ENCODE measurements around the gene FAM47B. TPM values are rescaled to one million over a fixed set of nuclear protein-coding genes. Genes with fewer than 3 reads are reported as not detected.

The FAM47B gene
- total RNA-seq, 2 experiments from 2014 or later = not detected

DNA sequence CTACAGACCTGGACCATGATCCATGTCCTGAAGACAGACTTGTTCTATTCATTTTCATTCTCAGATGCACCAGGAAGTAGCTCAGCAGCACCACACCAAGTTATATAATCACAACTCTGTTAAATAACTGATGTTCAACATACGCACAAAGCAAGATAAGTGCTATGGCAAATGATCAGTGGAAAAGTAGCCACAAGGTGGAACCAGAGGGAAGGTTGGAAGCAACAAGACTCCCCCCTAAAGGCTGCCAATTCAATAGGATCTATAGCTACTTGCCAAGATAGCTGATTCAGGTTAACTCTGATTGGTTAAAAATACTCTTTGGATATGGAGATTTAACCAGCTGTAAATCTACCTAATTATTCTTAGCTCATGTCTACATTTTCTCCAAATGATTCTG, 23.7 kb upstream of the FAM47B start:
- H3K27ac ChIP-seq (ENCODE audit: low read depth, low read length, poor library complexity, severe bottlenecking) = no peak overlapping the region
- no peaks in the 10 kb centered on the region for H3K9me2 ChIP-seq (ENCODE audit: insufficient read depth, low read length)
- no TSS peak for BruUV-seq (replicated peaks)
- no peak overlapping the region for H2AFZ ChIP-seq (ENCODE audit: low read length)
- no peaks in the 10 kb centered on the region for H3K79me2 ChIP-seq (ENCODE audit: insufficient read depth, low read depth, low read length)
- POLR2A ChIA-PET = no interaction called here
- intact Hi-C loops (cut with micrococcal nuclease; ENCODE audit: unreplicated experiment) = no loop called here
- CTCF ChIA-PET (ENCODE audit: unreplicated experiment) = no interaction called here
- H3K36me3 ChIP-seq (ENCODE audit: insufficient read depth, low read length) = no peaks in the 10 kb centered on the region
- no peak for TF ChIP-seq EZH2phosphoT487 (IDR thresholded peaks at IDR 0.05; ENCODE audit: borderline replicate concordance, low read depth, low read length)
- TF ChIP-seq, protein P1, sequence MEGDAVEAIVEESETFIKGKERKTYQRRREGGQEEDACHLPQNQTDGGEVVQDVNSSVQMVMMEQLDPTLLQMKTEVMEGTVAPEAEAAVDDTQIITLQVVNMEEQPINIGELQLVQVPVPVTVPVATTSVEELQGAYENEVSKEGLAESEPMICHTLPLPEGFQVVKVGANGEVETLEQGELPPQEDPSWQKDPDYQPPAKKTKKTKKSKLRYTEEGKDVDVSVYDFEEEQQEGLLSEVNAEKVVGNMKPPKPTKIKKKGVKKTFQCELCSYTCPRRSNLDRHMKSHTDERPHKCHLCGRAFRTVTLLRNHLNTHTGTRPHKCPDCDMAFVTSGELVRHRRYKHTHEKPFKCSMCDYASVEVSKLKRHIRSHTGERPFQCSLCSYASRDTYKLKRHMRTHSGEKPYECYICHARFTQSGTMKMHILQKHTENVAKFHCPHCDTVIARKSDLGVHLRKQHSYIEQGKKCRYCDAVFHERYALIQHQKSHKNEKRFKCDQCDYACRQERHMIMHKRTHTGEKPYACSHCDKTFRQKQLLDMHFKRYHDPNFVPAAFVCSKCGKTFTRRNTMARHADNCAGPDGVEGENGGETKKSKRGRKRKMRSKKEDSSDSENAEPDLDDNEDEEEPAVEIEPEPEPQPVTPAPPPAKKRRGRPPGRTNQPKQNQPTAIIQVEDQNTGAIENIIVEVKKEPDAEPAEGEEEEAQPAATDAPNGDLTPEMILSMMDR (conservative IDR thresholded peaks at IDR 0.05; ENCODE audit: low read length) = peak; percentile 31
- H3K4me3 ChIP-seq (ENCODE audit: low read depth, low read length, poor library complexity, severe bottlenecking) = no peak overlapping the region
- H4K20me1 ChIP-seq (ENCODE audit: insufficient read depth, low read length) = no peaks in the 10 kb centered on the region
- no peak for DNase-seq (ENCODE audit: low spot score)
- H3K4me2 ChIP-seq (ENCODE audit: low read length) = no peak overlapping the region
- H3K9me3 ChIP-seq (ENCODE audit: low read length) = no peaks in the 10 kb centered on the region
- H3K4me1 ChIP-seq (ENCODE audit: insufficient read depth, low read length, poor library complexity, severe bottlenecking) = no peaks in the 10 kb centered on the region

DNA sequence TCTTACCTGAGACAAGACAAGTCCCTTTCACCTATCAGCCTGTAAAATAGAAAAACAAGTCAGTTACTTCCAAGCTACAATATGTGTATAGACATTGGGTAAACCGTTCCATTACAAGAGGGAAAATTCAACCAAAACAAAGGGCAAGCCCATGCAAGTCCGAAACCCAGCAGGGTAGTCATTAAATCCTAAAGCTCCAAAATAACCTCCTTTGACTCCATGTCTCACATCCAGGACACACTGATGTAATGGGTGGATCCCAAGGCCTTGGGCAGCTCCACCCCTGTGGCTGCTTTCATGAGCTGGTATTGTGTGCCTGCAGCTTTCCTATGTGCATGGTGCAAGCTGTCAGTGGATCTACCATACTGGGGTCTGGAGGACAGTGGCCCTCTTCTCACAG, 14.7 kb upstream of the FAM47B start:
- Histone ChIP-seq H3K4me1 (ENCODE audit: insufficient read depth, low read length, poor library complexity, severe bottlenecking) (no peaks in the 10 kb centered on the region), H3K9me2 (ENCODE audit: insufficient read depth, low read length) (no peaks in the 10 kb centered on the region), H3K27ac (ENCODE audit: low read depth, low read length, poor library complexity, severe bottlenecking) (no peak overlapping the region), H3K79me2 (ENCODE audit: insufficient read depth, low read depth, low read length) (no peaks in the 10 kb centered on the region), H4K20me1 (ENCODE audit: insufficient read depth, low read length) (no peaks in the 10 kb centered on the region), H3K4me3 (ENCODE audit: low read depth, low read length, poor library complexity, severe bottlenecking) (no peak overlapping the region), H2AFZ (ENCODE audit: low read length) (no peak overlapping the region), H3K36me3 (ENCODE audit: insufficient read depth, low read length) (no peaks in the 10 kb centered on the region), H3K4me2 (ENCODE audit: low read length) (no peak overlapping the region), H3K9me3 (ENCODE audit: low read length) (no peaks in the 10 kb centered on the region)
- ChIA-PET POLR2A (no interaction called here), CTCF (ENCODE audit: unreplicated experiment) (no interaction called here)
- TF ChIP-seq EZH2phosphoT487 (IDR thresholded peaks at IDR 0.05; ENCODE audit: borderline replicate concordance, low read depth, low read length) = no peak
- TF ChIP-seq, protein P1 (conservative IDR thresholded peaks at IDR 0.05; ENCODE audit: low read length) = no peak
- DNase-seq (ENCODE audit: low spot score) = no peak
- BruUV-seq (replicated peaks) = no TSS peak
- intact Hi-C loops (cut with micrococcal nuclease; ENCODE audit: unreplicated experiment) = no loop called here

DNA sequence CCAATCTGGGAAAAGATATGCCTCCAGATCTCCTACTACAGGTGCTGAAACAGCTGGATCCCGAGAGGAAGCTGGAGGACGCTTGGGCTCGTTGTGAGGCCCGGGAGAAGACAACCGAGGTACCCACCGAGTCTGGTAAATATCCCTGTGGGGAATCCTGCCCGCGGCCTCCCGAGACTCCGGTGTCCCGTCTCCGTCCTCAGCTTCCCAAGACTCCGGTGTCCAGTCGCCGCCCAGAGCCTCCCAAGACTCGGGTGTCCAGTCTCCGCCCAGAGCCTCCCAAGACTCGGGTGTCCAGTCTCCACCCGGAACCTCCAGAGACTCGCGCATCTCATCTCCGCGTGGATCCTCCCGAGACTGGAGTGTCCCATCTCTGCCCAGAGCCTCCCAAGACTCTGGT, 639 bp downstream of the FAM47B start:
- TF ChIP-seq EZH2phosphoT487 (IDR thresholded peaks at IDR 0.05; ENCODE audit: borderline replicate concordance, low read depth, low read length) = no peak
- TF ChIP-seq, protein P1 (conservative IDR thresholded peaks at IDR 0.05; ENCODE audit: low read length) = no peak
- Histone ChIP-seq H3K9me2 (ENCODE audit: insufficient read depth, low read length) (no peaks in the 10 kb centered on the region), H3K4me1 (ENCODE audit: insufficient read depth, low read length, poor library complexity, severe bottlenecking) (no peaks in the 10 kb centered on the region), H3K27ac (ENCODE audit: low read depth, low read length, poor library complexity, severe bottlenecking) (no peak overlapping the region), H3K79me2 (ENCODE audit: insufficient read depth, low read depth, low read length) (no peaks in the 10 kb centered on the region), H3K9me3 (ENCODE audit: low read length) (no peaks in the 10 kb centered on the region), H2AFZ (ENCODE audit: low read length) (no peak overlapping the region), H3K4me3 (ENCODE audit: low read depth, low read length, poor library complexity, severe bottlenecking) (no peak overlapping the region), H4K20me1 (ENCODE audit: insufficient read depth, low read length) (no peaks in the 10 kb centered on the region), H3K36me3 (ENCODE audit: insufficient read depth, low read length) (no peaks in the 10 kb centered on the region), H3K4me2 (ENCODE audit: low read length) (no peak overlapping the region)
- BruUV-seq (replicated peaks) = no TSS peak
- POLR2A ChIA-PET = no interaction called here
- DNase-seq (ENCODE audit: low spot score) = no peak
- CTCF ChIA-PET (ENCODE audit: unreplicated experiment) = no interaction called here
- intact Hi-C loops (cut with micrococcal nuclease; ENCODE audit: unreplicated experiment) = no loop called here
